ENCODE measurements around the gene LRRC36.

Gene LRRC36

GRCh38 chr16:67296420-67296819, 30.2 kb upstream of the LRRC36 start:
- no peak for DNase-seq

DNA sequence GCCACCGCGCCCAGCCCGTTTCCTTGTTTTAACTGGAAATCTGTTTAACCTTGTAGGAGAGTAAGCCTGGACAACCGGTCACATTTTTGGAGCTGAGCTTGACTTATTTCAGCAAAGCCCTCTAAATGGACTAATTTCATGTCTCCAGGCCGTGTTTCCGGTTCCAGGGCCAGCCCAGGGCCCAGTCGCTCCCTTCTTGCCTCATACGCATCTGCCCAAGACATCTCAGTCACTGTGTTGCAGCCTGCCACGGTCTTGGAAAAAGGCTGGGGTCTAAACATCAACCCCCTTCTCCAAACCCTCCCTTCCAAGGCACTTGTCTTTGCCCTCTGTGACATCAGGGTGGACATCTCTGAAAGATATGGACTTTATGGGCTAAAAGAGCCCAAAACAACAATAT, 28.3 kb upstream of the LRRC36 start:
- no peak for DNase-seq

GRCh38 chr16:67299269-67299668, 27.3 kb upstream of the LRRC36 start:
- no peak for DNase-seq

DNA sequence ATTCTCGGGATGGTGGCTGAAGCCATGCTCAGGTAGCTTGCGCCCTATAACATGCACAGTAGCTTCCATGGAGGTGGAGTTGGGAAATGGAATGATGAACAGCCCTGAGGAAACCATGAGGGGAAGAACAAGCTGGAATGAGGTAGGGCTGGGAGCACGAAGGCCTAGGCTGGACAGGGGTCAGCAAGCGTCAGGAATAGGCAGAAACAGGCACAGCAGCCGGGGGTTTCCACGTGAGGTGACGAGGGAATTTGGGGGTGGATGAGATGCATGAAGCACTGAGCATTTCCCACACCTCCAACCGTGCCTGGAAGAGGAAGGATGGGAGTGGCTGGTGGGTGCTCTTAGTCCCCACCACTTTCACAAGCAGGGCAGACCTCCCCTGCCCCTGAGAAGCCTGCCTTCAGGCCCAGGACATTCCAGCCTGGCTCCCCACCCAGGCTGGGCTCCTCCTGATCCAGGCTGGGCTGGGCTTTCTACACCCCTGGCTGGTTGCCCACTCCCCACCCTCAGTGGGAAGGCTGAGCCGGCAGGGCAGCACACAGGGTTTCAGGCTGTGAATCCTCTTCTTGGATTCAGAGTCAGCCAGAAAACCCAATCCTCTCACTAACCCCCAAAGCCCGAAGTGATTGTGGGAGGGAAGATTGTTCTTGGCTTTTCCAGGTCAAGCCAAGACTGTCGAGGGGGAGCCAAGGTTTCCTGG, 25.4 kb upstream of the LRRC36 start:
- DNase-seq, result no peak

DNA sequence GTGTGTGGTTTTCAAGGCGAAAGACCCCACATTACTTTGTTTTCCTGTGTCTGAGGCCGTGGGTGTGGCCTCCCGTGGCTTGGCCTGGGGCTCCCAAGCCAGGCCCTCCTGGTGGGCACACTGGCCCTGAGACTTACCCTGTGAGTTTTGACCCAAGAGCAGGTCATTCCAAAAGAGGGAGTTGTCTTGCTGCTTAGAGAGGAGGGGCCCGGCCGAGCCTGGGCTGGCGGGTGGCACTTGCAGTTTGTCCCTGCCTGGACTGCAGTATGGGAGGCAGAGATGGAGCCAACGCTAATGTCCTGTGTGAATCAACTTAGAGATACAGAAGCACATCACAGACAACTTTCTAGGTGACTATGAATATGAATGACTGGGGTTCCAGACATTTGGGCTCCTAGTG, 24.5 kb upstream of the LRRC36 start:
- no peak for DNase-seq

DNA sequence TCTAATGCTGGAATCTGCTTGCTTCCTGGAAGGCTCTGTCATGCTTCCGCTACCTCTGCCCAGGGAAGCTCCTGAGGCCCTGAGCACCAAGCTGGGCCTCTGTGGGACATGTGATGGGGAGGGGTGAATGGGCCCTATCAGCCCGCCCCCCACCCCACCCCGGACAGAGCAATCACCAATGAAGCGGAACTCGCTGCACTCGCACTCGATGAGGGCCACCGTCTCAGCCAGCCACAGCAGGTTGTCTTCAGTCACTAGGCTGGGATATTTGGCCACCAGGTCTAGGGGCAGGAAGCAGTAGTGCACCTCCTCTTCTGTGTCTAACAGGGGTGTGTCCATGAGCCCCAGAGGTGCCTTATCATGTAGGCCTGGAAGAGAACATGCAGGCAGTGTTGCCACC, 23.6 kb upstream of the LRRC36 start:
- no peak for DNase-seq

DNA sequence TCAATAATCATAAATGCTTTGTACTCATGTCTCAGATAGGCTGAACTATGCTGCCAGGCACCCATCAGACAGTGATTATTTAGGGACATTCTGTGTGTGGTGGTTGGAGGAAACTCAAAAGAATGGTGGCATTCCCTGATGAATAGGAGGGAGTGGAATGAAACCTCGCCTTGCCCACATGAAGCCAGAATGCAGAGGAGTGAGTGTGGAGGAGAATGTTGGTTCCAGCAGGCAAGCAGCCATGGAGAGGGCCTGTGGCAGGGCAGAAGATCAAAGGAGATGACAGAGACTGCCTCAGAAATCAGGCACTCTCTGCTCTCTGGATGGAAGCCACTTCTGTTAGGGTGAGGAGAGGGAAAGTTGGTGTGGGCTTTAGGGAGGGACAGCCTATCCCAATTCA, 22.6 kb upstream of the LRRC36 start:
- DNase-seq, result no peak

GRCh38 chr16:67305216-67306071, 21.2 kb upstream of the LRRC36 start:
- DNase-seq, result no peak

GRCh38 chr16:67310561-67310960, 16.1 kb upstream of the LRRC36 start:
- no peak for DNase-seq

- peak; percentile 38 for DNase-seq
Measured at GRCh38 chr16:67311607-67312488, 14.8 kb upstream of the LRRC36 start.

DNA sequence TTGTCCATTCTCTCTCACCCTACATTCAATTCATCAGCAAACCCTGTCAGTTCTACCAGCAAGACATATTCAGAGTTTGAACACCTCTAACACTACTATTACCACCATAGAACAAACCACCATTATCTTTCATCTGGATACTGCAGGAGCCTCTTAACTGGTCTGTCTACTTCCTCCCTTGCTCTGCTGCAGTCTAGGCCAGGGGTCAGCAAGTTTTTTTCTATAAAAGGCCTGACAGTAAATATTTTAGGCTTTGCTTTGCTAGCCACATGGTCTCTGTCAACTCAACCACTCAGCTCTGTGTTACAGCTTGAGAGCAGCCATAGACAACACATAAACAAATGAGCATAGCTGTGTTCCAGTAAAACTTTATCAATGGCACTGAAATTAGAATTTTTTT, 13.9 kb upstream of the LRRC36 start:
- no peak for DNase-seq

GRCh38 chr16:67317853-67318252, 8.8 kb upstream of the LRRC36 start:
- no peak for DNase-seq

- DNase-seq, result no peak
Measured at GRCh38 chr16:67326115-67326471, 522 bp upstream of the LRRC36 start.

DNA sequence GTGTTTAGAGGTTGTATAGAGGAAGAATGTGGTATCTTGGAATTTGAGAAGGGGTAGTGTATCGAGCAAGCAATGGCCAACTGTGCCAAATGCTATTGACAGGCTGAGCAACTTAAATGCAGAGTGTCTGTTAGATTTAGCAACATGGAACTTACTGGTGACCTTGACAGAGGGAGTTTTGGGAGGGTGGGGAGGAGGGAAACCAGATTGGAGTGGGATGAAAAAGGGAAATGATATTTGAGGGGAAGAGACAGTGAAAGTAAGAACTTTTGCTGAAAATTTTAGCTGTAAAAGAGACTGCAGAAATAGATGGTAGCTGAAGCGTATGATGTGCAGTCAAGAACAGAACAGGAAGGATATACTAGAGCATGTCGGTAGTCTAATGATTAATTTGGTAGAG, 1.1 kb downstream of the LRRC36 start:
- no peak for DNase-seq

DNA sequence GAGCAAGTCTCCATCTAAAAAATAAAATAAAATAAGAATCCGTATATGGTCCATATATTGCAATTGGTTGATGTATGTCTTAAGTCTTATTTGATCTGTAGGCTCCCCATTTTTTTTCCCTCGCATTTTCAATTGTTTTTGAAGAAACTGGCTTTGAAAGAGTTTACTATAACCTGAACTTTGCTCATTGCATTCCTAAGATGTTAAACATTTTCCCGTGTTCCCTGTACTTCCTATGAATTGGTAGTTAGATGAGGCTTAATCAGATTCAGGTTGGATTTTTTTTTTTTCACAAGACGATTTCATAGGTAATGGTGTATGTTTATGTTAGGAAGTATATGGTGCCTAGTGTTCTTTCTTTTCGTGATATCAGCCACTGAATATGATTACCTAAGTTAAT, 3.3 kb downstream of the LRRC36 start:
- DNase-seq, result no peak

GRCh38 chr16:67333315-67333714, 6.7 kb downstream of the LRRC36 start:
- DNase-seq, result no peak

- DNase-seq, result no peak
Measured at GRCh38 chr16:67336116-67336515, 9.5 kb downstream of the LRRC36 start.

GRCh38 chr16:67336648-67337047, 10.0 kb downstream of the LRRC36 start:
- no peak for DNase-seq

DNA sequence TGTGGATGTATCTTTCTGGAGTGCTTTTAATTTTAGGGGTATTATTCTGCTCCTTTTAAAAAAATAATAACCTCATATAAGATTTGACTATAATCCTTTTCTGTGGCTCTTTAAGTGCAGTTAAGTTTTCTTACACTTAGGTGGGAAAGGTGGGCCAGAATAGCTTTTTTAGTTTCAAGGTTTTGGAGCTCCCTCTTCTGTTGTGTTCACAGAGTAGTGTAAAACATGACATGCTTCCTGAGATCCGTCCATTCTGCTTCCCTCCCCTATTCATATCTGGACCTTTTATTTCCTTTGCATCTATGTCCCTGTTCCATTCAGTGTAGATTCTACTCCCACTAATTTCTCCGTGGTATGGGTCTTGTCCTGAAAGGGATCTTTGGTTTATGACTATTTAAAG, 12.8 kb downstream of the LRRC36 start:
- no peak for DNase-seq

GRCh38 chr16:67341250-67341649, 14.6 kb downstream of the LRRC36 start:
- DNase-seq, result no peak

DNA sequence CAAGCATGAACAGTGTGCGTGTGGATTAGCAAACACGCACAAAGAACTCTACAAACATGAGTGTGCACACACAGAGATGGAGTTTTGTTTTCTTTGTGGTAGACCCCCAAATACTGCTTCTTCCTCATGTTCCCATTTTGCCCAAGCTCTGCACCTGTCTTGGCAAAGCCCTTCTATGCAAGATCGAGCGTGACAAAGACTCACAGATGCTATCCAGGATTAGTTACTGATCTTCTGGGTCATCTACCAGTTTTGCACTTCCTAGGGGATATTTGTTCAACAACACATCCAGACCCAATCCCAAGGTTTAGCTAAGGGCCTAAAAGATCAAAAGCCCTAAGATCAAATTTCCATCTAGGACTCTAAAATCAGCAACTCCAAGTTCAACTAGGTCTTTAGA, 16.0 kb downstream of the LRRC36 start:
- no peak for DNase-seq

- DNase-seq, result no peak
Measured at GRCh38 chr16:67345401-67345800, 18.8 kb downstream of the LRRC36 start.

- no peak for DNase-seq
Measured at GRCh38 chr16:67346341-67346740, 19.7 kb downstream of the LRRC36 start.

- DNase-seq, result no peak
Measured at GRCh38 chr16:67349172-67349571, 22.6 kb downstream of the LRRC36 start.
